Brain pericyte (primary cell): Measurements from ENCODE around the gene HHIPL1.
"Not testable (repeated sequence)": the region's sequence is repeated elsewhere in the genome, so short reads cannot be mapped to it uniquely, and the experiment has no call there.

Experiments used
- DNase-seq: peaks from one replicate; pipeline ENCODE4 v3.0.0-alpha.2; 2012; ENCODE audit warnings: low read depth, low spot score

The HHIPL1 gene

DNA sequence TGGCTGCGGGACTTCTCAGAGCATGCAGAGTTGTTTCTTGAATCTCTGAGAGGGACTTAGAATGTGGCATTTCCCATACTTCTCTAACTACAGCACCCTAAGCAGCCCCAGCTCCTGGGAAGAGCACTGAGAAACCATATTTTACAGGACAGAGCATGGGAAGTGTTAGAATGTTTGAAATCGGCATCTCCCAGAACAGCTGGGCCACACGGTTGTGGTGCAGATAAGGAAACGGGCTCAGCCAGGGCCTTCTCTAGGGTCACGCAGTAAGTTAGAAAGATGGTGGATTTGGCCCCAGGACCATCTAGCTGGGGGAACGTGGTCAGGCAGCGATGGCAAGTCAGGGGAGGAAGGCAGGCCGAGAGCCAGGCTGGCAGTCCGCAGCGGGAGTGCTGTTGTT lies 10.5 kb upstream of the HHIPL1 start:
- no peak for DNase-seq

- no peak for DNase-seq
Observed at GRCh38 chr14:99635116-99635515, 9.8 kb upstream of the HHIPL1 start.

DNA sequence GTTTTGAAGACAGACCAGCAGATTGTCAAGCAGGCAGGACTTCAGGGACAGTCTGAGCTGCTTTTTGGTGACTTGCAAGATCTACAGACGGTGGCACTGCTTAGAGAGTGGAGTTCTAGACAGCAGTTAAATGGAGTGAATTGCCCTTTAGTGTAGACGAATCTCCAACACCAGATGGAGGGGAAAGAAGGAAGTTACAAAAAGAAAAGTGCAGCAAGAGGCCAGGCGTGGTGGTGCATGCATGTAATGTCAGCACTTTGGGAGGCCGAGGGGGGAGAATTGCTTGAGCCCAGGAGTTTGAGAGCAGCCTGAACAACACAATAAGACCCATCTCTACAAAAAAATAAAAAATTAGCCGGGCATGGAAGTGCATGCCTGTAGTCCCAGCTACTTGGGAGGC lies 8.4 kb upstream of the HHIPL1 start:
- DNase-seq: no peak

DNA sequence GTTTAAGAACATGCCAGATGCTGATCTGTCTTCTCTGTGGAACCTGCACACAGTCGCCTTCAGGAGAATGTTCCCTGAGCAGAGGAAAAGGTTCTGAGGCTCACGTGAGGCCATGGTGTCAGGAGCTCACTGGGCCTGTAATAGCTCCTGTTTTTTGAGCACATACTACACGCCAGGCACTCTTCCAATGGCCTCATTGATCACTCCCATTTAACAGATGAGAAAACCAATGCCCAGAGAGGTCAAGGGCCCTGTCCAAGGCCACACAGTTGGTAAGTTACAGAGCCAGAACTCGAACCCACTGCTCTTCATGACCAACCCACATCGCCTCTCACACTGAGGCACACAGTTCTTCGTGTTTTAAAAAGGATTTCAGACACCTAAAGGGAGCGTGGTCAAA lies 7.3 kb upstream of the HHIPL1 start:
- no peak for DNase-seq

- not testable (repeated sequence) for DNase-seq
Observed at GRCh38 chr14:99642771-99643170, 2.2 kb upstream of the HHIPL1 start.

DNA sequence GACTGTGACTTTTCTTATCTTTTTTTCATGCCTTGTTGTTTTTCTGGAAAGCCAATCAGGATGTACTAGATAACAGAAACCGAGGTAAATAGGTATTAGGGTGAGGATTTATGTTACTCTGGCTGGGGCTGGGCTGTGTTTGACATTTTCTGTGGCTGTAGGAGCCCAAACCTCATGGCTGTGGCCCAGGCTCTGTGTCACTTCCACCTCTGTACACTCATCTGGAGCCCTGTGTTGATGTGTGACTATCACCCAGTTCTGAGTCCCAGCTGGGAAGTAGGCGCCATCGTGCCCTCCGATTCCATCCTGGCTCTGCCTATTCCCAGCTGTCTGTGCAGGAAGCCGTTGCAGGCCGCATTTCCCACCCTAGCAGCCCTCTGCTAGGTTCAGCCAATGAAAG lies 1.6 kb upstream of the HHIPL1 start:
- no peak for DNase-seq

DNA sequence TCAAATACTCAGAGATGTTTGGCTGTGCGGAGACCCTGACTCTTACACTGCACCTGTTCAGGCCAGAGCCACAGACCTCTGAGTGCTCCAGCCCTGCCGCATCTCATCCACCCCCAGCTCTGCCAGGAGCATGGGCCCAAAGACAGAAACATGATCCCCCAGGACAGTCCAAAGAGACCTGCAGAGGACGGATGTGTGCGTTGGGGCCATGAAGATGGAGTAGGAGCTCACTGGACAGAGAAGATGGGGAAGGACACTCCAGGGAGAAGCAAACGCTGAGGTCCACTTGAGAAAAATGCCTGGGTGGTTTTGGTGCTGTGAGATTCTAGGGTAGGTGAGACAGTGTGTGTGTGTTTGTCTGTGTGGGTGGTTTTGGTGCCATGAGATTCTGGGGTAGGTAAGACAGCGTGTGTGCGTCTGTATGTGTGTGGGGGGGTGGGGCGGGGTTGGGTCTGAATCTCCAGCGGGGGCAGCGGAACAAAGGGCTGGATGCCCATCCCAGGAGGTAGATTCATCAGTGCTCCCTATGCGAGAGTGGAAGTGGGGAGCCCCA lies 818 bp upstream of the HHIPL1 start:
- no peak for DNase-seq

GRCh38 chr14:99645545-99646505 lies 896 bp downstream of the HHIPL1 start:
- no peak for DNase-seq

DNA sequence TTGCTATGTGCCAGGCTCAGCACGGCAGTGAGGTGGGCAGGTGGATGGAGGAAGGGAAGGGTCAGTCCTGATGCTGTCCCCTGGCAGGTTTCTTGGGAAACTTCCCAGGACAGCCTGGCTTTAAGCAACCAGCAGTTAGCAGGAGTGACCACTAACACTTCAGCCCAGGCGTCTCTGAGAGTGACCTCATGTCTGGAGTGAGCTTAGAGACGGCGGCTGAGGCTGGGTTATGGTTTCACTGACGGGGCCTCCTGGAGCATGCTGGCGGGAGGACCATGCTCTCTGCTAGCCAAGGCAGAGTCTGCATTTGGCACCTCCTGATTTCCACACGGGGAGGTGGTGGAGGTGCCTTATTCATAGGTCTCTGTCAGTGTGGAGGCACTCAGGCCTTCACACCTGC lies 2.5 kb downstream of the HHIPL1 start:
- DNase-seq: no peak

DNA sequence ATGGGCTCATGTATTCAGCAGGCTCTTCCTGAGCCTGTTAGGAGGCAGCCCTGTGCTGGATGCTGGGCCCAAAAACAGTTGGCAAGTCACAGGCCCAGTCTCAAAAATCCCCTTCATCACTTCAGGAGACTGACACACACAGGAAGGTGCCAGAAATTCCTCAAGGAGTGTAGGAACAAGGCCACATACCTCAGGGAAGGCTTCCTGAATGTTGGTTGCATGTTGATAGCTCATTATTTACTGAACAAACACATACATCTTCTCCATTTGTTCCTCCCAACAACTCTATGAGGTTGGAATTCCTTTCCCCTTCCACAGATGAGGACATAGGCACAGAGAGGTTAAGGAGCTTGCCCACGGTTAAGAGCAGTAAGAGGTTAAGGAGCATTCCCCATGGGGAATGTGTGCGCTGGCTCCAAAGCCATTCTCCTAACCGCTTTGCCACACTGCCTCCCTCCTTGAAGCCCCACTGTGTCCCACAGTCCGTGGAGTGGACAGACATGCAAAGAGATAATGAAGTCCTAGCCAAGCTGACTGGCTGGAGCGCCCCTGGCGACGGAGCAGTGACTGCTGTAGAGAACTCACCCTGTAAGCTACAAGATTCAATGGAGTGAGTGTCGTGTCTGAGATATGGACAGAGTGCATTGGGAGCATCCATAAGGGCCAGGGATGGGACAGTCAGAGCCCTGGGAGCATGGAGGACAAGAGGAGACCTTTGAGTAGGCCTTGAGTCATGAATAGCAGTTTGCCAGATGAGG lies 3.3 kb downstream of the HHIPL1 start:
- no peak for DNase-seq

GRCh38 chr14:99649219-99649618 lies 4.3 kb downstream of the HHIPL1 start:
- no peak for DNase-seq

DNA sequence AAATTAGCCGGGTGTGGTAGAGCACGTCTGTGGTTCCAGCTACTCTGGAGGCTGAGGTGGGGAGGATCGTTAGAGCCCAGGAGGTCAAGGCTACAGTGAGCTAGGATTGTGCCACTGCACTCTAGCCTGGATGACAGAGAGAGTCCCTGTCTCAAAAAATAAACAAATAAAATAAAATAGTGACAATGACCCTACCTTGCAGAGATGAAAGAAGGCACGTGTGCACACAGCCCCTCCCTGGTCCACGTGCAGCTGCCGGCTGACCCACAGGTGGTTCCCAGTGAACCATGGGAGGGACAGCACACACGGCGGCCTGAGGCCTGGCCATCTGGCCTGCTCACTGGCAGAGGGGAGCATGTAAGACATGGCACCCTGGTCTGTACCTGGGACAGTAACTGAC lies 4.7 kb downstream of the HHIPL1 start:
- DNase-seq: no peak

DNA sequence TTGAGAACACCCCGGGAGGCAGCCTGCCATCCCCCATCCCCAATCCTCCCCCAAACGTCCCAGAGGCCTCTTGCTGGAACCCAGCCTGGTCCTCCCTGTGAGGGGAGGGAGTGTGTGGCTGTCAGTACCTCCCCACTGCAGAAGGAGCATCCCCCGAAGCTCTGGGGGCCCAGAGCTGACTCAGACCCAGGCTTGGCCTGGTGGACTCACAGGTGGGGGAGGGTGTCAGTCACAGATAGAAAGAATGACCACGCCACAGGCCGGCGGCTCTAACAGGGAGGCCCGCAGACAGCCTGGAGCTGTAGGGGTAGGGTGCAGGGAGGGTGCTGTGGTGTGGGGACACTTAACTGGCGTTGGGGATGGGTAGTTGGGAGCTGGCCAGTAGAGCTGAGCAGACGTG lies 5.3 kb downstream of the HHIPL1 start:
- DNase-seq: no peak

- DNase-seq: no peak
Observed at GRCh38 chr14:99651953-99652746, 7.2 kb downstream of the HHIPL1 start.

GRCh38 chr14:99654235-99654985 lies 9.5 kb downstream of the HHIPL1 start:
- DNase-seq: no peak

GRCh38 chr14:99655521-99655920 lies 10.6 kb downstream of the HHIPL1 start:
- DNase-seq: no peak

DNA sequence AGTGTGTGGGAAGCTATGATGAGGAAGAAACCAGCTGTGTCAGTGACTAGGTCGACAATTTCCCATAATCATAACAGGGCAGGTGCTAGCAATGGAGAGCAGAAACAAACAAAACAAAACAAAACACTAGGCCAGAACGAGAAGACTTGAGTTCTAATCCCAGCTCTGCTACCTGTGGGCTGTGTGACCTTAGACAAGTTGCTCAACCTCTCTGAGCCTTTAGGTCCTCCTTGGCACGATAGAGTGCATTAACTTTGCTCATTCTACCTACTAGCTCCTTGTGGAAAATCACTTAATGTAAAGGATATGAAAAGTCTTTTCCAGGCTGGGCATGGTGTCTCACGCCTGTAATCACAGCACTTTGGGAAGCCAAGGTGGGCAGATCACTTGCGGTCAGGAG lies 11.2 kb downstream of the HHIPL1 start:
- DNase-seq: no peak

- DNase-seq: no peak
Observed at GRCh38 chr14:99657645-99658155, 12.8 kb downstream of the HHIPL1 start.

- DNase-seq: no peak
Observed at GRCh38 chr14:99658218-99658845, 13.4 kb downstream of the HHIPL1 start.

GRCh38 chr14:99659333-99659741 lies 14.4 kb downstream of the HHIPL1 start:
- no peak for DNase-seq
